Inflammatory macrophage treated with lipopolysaccharide for 1 hour (primary cell): ENCODE measurements around the gene RBM20.
A peak's percentile ranks its signal among the peaks of the same experiment; 100 is the strongest.
"Not testable (repeated sequence)": the region's sequence is repeated elsewhere in the genome, so short reads cannot be mapped to it uniquely, and the experiment has no call there.

Experiments
- DNase-seq, 2 donors: peaks; one replicate each; pipeline ENCODE4 v3.0.0-alpha.2; 2020 to 2022

The RBM20 gene

GRCh38 chr10:110708776-110709443 lies 64.8 kb downstream of the RBM20 start:
- DNase-seq: no peak

- DNase-seq: no peak
Observed at GRCh38 chr10:110709444-110709828, 65.3 kb downstream of the RBM20 start.

DNA sequence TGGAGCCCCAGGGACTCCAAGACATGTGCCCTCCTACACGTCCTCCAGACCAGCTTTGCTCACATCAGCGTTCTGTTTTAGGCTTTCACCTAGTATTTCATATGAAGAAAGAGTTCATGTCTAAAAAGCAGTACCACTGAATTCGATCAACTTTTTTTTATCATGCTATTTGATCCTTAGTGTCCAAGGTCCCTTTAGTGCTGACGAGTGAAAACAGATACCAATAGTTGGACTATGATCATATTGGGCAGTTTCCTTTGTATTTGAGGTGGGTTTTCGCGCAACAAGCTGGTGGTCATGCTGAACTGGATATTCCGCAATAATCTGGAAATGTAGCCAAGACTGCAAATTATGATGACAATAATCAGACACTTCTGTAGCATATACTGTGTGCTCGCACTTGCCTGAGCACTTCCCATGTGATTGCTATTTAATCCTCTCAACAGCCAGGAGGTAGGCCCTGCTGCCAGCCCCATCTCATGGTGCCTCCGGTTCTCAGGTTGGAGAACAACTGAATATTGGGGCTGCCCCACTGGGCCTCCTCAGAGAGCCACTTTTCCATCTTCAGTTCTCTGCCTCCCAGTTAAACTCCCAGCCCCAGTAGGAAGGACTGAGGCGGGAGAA lies 65.9 kb downstream of the RBM20 start:
- no peak for DNase-seq

DNA sequence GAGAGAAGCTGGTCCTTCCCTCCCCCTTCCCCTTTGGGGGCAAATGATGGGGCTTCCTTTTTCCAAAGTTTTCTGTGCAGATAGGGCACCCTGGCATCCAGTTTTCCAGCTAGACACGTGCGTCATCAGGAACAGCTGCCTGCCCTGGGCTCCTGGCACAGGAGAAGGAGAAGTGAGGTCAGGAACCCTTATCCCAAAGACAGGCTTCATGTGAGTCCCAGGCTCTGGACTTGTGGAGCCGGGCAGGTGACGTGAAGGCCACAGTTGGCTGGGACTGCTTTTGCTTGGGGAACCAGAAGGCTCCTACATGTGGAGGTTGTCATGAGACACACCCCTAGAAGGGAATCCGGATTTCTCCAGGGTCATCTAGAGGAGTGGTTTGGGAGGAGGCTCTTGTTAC lies 66.5 kb downstream of the RBM20 start:
- DNase-seq: no peak

- no peak for DNase-seq
Observed at GRCh38 chr10:110711382-110711781, 67.2 kb downstream of the RBM20 start.

DNA sequence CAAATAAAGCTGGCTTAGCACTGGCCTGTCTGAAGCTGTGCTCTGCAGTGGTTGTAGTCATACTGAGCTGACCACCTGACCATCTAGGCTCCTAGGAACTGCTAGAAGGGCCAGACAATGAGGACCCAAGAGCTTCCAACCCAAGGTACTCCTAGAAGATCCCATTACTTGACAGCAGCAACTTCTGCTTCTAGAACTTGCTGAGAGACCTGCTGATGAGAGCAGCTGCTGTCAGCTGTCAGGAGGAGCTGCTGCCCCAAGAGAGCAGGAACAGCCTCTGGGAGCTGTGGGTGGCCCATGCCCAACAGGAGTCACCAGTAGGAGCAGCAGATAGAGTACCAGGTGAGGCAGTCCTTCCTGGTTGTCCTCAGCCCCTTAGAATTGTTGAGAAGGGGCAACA lies 70.2 kb downstream of the RBM20 start:
- DNase-seq: peak in 1 of 2 donors; percentile 30

- DNase-seq: peak; percentile 79 to 89
Observed at GRCh38 chr10:110717781-110718589, 73.8 kb downstream of the RBM20 start.

DNA sequence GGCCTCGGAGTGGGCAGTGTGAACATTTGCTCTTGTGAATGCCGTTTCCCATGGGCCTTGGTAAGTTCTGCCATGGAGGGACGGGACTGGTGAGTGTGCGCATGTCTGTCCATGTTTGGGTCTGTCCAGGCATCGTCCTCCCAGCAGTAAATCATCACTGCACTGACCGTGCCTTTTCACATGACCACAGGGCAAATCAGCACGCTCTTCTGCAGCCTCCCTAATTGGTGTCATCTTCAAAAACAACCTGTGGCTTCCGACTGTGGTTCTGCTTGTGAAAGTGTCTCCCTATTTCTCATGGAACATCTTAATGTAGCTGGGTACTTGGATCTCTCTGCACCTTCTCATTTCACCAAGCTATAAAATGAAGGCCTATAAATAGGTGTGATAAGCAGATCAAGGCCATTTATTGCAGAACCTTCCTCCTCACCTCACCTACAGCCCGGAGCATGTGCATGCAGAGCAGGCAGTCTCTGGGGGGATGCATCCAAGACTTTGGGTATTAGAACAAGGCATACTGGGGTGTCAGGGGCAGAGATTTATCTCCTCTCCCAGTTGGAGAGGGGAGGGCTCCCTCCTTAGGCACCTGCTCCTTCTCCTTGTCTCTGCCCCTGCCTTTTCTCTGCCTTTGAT lies 77.4 kb downstream of the RBM20 start:
- no peak for DNase-seq

DNA sequence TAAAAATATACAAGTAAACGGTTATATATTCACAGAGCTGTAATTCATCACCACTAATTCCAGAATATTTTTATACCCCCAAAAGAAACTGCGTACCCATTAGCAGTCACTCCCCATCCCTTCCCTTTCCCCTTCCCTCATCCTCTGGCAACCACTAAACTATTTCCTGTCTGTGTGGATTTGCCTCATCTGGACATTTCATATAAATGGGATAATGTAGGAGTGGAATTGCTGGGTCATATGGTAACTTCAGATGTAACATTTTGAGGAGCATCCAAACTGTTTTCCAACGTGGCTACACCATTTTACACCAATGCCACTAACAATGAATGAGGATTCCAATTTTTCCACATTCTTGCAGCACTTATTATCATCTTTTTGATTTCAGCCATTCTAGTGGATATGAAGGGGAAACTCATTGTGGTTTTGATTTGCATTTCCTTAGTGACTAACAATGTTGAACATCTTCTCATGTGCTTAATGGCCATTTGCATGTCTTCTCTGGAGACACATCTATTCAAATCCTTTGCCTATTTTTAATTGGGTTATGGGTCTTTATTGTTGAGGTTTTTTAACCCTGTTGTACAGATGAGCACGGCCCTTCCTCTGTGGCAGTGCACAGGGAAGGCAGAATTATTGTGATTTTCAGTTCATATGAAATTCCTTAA lies 79.2 kb downstream of the RBM20 start:
- no peak for DNase-seq

- DNase-seq: no peak
Observed at GRCh38 chr10:110724116-110724921, 80.2 kb downstream of the RBM20 start.

- DNase-seq: no peak
Observed at GRCh38 chr10:110724937-110725336, 80.8 kb downstream of the RBM20 start.

GRCh38 chr10:110725801-110726630 lies 81.9 kb downstream of the RBM20 start:
- DNase-seq: no peak

GRCh38 chr10:110727785-110728184 lies 83.6 kb downstream of the RBM20 start:
- not testable (repeated sequence) for DNase-seq

GRCh38 chr10:110730345-110731050 lies 86.4 kb downstream of the RBM20 start:
- peak; percentile 26 to 47 for DNase-seq

DNA sequence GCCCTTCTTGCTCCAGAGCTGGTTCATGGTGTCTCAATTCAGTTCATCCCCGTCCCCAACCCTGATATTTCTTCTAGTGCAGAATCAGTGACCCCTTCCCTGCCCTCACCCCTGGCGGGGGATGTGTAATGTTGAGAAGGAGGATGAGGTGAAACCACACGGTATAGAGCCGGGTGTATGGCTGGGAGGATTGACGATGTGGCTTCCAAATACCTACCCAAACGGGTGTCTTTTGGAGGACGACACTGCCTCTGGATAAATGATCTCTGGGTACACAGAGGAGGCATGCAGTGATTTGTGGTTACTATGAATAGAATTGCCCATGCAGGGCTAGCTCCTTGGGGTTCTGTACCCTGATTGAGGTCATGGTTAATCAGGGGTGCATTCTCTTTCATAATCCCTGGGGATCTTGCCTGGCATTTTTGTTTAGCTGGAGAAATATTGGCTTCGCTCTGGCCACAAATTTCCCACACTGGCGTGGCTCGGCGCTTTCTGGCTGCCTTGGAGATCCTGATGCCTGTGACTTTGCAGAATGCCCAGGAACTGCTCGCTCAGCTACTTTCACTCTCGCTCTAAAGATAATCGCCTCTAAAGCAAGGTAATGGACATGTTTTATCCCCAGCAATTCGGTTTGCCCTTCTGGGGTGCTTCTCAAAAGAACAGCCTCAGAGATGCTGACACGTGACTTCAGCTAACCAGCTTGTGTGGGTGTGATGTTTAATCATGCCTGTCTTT lies 89.2 kb downstream of the RBM20 start:
- DNase-seq: no peak

DNA sequence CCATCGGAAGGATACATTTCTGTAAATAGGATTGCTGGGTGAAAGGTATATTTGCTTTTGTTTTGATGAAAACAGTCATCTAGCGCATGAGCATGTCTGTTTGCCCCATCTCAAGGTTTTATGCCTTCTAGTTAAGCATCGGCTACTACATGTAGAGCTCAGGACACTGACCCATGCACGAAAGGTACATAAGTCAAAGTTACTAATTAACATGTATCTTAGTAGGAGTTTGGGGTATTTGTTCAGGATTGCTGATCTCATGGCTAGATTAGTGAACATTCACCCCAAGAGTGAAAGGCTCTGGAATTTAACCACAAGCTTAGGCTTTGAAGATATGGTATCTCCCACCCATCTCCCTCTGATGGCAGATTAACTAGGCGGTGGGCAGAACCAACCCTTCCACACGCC lies 91.5 kb downstream of the RBM20 start:
- no peak for DNase-seq

DNA sequence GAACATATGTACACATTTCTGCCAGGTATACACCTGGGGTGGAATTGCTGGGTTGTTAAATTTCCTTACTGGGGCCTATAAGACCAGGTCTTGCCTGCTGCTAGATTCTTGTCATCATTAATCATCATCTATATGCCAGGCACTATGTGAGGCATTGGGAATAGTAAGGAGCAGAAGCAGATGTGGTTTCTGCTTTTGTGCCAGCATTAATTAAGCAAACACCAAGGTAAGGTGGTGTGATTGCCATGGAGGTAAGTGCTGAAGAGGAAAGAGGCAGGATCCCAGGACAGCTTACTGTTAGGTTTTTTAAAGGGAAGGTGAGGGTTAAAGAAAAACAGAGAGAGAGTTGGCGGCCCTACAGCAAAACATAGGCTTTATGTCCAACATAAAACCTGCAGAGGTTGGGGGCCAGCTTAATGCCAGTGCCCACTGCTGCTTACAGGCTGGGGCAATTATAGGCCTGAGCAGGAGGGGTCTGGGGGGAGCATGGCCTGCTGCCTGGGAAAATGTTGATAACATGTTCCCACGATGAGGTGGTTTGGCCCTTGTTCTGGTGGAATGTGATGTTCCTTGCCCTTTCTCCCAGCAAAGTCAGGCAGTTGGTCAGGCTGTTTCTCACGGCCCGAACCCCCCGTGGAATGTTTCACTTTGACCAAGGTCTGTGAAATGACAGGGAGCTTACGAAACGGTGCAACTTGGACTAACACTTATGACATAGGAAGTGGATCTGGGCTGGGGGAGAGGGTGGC lies 93.9 kb downstream of the RBM20 start:
- no peak for DNase-seq

DNA sequence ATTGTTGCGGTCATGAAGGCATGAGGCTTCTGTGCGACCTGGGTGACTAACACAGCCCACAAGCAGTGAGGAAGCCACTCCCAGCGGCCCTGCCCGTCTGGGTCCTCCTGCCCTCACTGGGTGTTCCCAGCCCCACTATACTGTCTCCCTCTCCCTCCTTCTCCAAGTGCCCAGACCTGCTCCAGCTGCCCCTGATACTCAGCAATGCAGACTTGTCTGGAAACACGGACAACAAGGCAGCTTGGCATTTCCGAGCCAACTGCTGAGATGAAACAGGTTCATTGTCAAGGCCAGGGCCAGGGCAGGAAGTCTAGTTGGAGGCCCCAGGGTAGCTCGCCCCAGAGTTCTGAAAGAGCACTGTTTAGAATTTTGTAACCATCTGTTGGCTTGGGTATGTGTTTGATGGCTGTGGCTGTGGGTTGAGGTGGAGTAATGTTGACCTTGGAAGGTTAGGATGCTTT lies 95.7 kb downstream of the RBM20 start:
- DNase-seq: no peak

DNA sequence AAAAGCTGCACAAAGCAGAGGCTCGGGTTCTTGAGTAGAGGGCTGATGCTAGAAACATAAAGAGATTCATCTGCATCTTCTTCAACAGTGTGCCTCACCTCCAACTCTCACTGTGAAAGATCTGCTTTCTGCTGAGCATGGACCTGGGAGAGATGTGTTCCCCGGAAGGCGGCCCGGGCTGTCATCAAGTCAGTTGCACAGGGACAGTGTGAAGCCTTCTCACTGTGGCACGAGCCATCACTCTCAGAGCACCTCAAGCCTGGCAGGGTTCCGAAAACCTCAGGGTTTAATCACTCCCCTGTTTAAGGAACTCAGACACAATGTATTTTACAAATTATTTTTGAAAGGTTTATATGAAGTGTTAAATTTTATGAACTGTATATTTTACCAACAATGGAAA lies 98.7 kb downstream of the RBM20 start:
- no peak for DNase-seq
